GM23248 (cell line): Measurements from ENCODE around the gene SPCS3. TPM values are rescaled to one million over a fixed set of nuclear protein-coding genes. Genes with fewer than 3 reads are reported as not detected.
"Not testable (repeated sequence)": the region's sequence is repeated elsewhere in the genome, so short reads cannot be mapped to it uniquely, and the experiment has no call there.

ENCODE experiments used
- DNase-seq: peaks from one replicate; pipeline ENCODE4 v3.0.0-alpha.2; 2015
- H2AFZ ChIP-seq: fragments of 200-600 bp; sonication (generic); 2 replicates; pipeline ENCODE4 v1.6.1; 2016; ENCODE audit warnings: antibody characterized with exemption
- H3F3A ChIP-seq: fragments of 200-600 bp; sonication (generic); 2 replicates; pipeline ENCODE4 v1.6.1; 2016; ENCODE audit warnings: mild to moderate bottlenecking, antibody characterized with exemption, mixed run types; ENCODE audit not compliant: insufficient read depth
- H3K27ac ChIP-seq: fragments of 200-600 bp; sonication (generic); 2 replicates; pipeline ENCODE4 v1.5.1; 2016; ENCODE audit warnings: mild to moderate bottlenecking
- H3K27me3 ChIP-seq: fragments of 200-600 bp; sonication (generic); replicated peaks from 2 replicates; pipeline ENCODE4 v1.6.1; 2016; ENCODE audit warnings: mild to moderate bottlenecking; ENCODE audit not compliant: insufficient read depth
- H3K36me3 ChIP-seq: fragments of 200-600 bp; sonication (generic); 2 replicates; pipeline ENCODE4 v1.6.1; 2016; ENCODE audit warnings: low read depth, mild to moderate bottlenecking
- H3K4me1 ChIP-seq: fragments of 200-600 bp; sonication (generic); 2 replicates; pipeline ENCODE4 v1.6.1; 2016; ENCODE audit warnings: mild to moderate bottlenecking; ENCODE audit not compliant: insufficient read depth
- H3K4me2 ChIP-seq: fragments of 200-600 bp; sonication (generic); one replicate; pipeline ENCODE4 v1.6.1; 2016; ENCODE audit warnings: mild to moderate bottlenecking; ENCODE audit not compliant: unreplicated experiment
- H3K4me3 ChIP-seq: fragments of 200-600 bp; sonication (generic); 2 replicates; pipeline ENCODE4 v1.5.1; 2016; ENCODE audit warnings: mild to moderate bottlenecking
- H3K79me2 ChIP-seq: fragments of 200-600 bp; sonication (generic); 2 replicates; pipeline ENCODE4 v1.6.1; 2016; ENCODE audit warnings: mild to moderate bottlenecking; ENCODE audit not compliant: insufficient read depth
- H3K9ac ChIP-seq: fragments of 200-600 bp; sonication (generic); 2 replicates; pipeline ENCODE4 v1.6.1; 2016; ENCODE audit warnings: mild to moderate bottlenecking
- H3K9me2 ChIP-seq: fragments of 200-600 bp; sonication (generic); 2 replicates; pipeline ENCODE4 v1.6.1; 2016; ENCODE audit warnings: mixed run types, mild to moderate bottlenecking, moderate library complexity; ENCODE audit not compliant: insufficient read depth
- H3K9me3 ChIP-seq: fragments of 200-600 bp; sonication (generic); one replicate; pipeline ENCODE4 v1.6.1; 2017; ENCODE audit warnings: low read depth
- H4K20me1 ChIP-seq: fragments of 200-600 bp; sonication (generic); 2 replicates; pipeline ENCODE4 v1.6.0; 2016; ENCODE audit not compliant: insufficient read depth
- EZH2 ChIP-seq: fragments of 200-600 bp; sonication (generic); IDR thresholded peaks from 2 replicates; pipeline ENCODE4 v1.6.1; 2018; ENCODE audit warnings: antibody characterized with exemption, mild to moderate bottlenecking; ENCODE audit not compliant: insufficient read depth, poor library complexity, severe bottlenecking
- EZH2phosphoT487 ChIP-seq: fragments of 200-600 bp; sonication (generic); IDR thresholded peaks from 2 replicates; pipeline ENCODE4 v1.6.1; 2018; ENCODE audit warnings: antibody characterized with exemption, moderate library complexity, mild to moderate bottlenecking, low read depth; ENCODE audit not compliant: insufficient read depth
- WGBS, 2 experiments: methylation state at CpG; one replicate each; pipeline ENCODE4 v1.1.6; 2015 to 2017; ENCODE audit warnings: low lambda C conversion rate in 2 of 2, low coverage in 1 of 2; ENCODE audit errors: missing lambda C conversion rate in 2 of 2; 5-methylcytosine and 5-hydroxymethylcytosine counted together
- in situ Hi-C: fragments of 300-500 bp; cut with MboI; formaldehyde crosslinking; loops from 2 replicates; pipeline ENCODE4 v1.15.0; 2020
- polyA plus RNA-seq: library from polyadenylated mRNA; unstranded; fragments of >200 nt; fragmentation: Nextera tagmentation; extraction: Ambion mirVana; gene quantifications from 2 replicates; pipeline ENCODE4 v1.2.1, GENCODE V29; 2016
- total RNA-seq: library from RNA; depleted of rRNA; stranded (reverse); fragments of >200 nt; shearing (Covaris generic); gene quantifications from 2 replicates; pipeline ENCODE4 v1.2.3, GENCODE V29; 2014

The SPCS3 gene
- total and polyA plus RNA-seq, 2 experiments from 2014 or later = 84.4 to 108 TPM

DNA sequence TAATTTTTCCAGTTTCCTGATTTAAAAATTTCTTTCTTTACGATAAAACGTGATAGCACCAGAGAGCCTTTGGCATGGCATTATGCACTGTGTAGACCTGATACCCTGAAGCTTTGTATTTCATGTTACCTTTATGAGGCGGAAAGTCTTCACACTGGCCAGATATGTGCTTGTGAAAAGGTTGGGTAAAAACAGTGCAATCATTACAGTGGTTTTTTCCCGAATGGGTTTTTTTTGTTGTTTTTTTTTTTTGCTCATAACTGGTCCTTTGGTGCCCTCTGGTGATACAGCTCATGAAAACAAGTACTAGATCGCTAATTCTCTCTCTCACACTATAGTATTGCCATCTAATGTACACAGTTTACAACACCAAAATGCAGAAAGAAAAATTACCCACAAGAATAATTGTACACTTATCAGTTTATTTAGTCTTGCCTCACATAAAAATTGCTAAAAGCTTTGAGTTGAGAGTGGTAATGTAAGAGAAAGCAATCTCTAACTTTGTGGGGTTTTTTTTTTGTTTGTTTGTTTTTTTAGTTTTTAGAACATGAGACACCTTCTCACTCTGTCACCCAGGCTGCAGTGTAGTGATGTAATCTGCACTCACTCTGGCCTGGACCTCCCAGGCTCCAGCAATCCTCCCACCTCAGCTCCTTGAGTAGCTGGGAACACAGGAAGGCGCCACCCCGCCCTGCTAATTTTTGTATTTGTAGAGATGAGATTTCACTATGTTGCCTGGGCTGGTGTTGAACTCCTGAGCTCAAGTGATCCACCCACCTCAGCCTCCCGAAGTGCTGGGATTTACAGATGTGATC, 21.3 kb downstream of the SPCS3 start:
- Histone ChIP-seq H4K20me1 (no peaks in the 10 kb centered on the region), H3K4me1 (peaks cover 19% of the 10 kb centered on the region), H3K4me3 (peak overlapping the region; percentile 34), H3K36me3 (no peaks in the 10 kb centered on the region), H3K4me2 (peak overlapping the region; percentile 46), H3K27ac (0 out of 2 replicates have a peak overlapping the region, but pooled peaks have one; percentile 8), H3K9me2 (no peaks in the 10 kb centered on the region), H3K79me2 (peaks cover 23% of the 10 kb centered on the region), H3K9ac (peak overlapping the region; percentile 23), H3K9me3 (no peaks in the 10 kb centered on the region), H3K27me3 (no peaks in the 10 kb centered on the region), H3F3A (peaks cover 41% of the 10 kb centered on the region), H2AFZ (peak overlapping the region; percentile 36)
- in situ Hi-C loops = no loop called here
- DNase-seq = peak; percentile 72
- WGBS, 2 experiments = 32 to 37% methylated on average over 8 of the region's 8 CpGs
- TF ChIP-seq EZH2 (no peak), EZH2phosphoT487 (no peak)

DNA sequence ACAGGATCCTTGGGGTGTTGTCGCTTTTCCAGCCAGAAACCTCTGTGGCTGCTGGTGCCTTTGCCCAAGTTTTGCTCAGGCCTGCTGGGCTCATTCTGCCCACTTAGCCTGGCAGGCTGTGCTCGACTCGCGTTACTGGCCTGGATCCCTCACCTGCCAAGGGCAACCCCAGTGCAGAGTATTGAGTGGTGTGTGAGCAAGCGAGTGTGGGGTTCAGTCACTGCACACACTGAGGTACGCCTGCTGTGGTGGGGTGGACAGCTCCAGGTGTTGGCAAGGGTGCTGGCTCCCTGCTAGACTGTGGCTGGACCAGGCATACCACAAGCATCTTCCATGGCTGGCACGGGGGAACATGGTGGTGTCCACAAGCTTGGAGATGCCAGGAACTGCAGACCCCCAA, 22.6 kb downstream of the SPCS3 start:
- no peaks in the 10 kb centered on the region for H3K27me3 ChIP-seq
- no peak overlapping the region for H2AFZ ChIP-seq
- no peak overlapping the region for H3K4me2 ChIP-seq
- peaks cover 10% of the 10 kb centered on the region; the same call in 1 of the 2 replicates for H3K79me2 ChIP-seq
- H3K4me3 ChIP-seq = no peak overlapping the region
- no peak overlapping the region for H3K9ac ChIP-seq
- H3K27ac ChIP-seq = no peak overlapping the region
- no peaks in the 10 kb centered on the region for H3K9me2 ChIP-seq
- WGBS, 2 experiments = 95% methylated on average over 6 to 7 of the region's 7 CpGs
- no peaks in the 10 kb centered on the region for H3K9me3 ChIP-seq
- H3K4me1 ChIP-seq = peaks cover 19% of the 10 kb centered on the region
- DNase-seq = no peak
- peaks cover 40% of the 10 kb centered on the region for H3F3A ChIP-seq
- H4K20me1 ChIP-seq = no peaks in the 10 kb centered on the region
- no peaks in the 10 kb centered on the region for H3K36me3 ChIP-seq
- no peak for TF ChIP-seq EZH2phosphoT487
- no peak for TF ChIP-seq EZH2
- in situ Hi-C loops = no loop called here

DNA sequence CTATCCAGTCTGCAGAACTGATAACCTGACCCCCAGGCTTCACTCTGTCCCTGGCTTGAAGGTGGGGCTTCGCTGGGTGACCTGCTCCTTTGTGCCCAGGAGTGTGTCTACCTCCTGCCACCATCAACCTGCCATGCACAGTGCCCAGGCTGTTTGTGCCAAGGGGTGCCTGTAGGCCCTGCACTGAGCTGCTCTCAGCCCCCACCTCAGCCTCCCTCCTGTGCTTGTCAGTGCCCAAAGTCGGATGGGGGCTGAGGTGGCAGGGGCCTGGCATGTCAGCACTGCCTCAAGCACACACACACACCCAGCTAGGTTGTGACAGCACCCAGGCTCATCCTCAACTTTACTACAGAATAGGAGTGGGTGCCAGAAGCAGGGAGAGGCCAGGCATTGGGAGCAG, 23.5 kb downstream of the SPCS3 start:
- Histone ChIP-seq H3K27ac (no peak overlapping the region), H3K4me3 (no peak overlapping the region), H2AFZ (no peak overlapping the region), H3K9me3 (no peaks in the 10 kb centered on the region), H3K4me2 (no peak overlapping the region), H3F3A (peaks cover 32% of the 10 kb centered on the region), H3K9me2 (no peaks in the 10 kb centered on the region), H3K79me2 (peaks cover 6% of the 10 kb centered on the region; the same call in 1 of the 2 replicates), H3K9ac (no peak overlapping the region), H3K4me1 (peaks cover 19% of the 10 kb centered on the region), H4K20me1 (no peaks in the 10 kb centered on the region), H3K36me3 (no peaks in the 10 kb centered on the region), H3K27me3 (no peaks in the 10 kb centered on the region)
- no peak for DNase-seq
- no peak for TF ChIP-seq EZH2phosphoT487
- TF ChIP-seq EZH2 = no peak
- 96 to 100% methylated on average over 2 of the region's 2 CpGs for whole genome bisulfite sequencing, 2 experiments
- in situ Hi-C loops = no loop called here

DNA sequence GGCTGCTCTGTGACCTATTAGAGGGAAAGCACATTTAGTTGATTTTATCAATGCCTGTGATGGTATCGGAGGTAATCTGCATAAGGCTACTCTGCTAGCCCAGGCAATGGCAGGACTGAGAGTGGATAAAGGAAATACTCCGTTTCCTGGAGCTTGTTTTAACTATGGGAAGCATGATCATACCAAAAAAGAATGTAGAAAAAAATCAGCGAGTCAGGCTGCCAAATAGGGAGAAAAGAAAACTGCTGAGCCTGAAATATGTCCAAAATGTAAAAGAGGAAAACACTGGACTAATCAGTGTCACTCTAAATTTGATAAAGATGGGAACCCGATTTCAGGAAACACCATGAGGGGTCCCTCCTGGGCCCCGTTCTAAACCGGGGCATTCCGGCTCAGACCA, 25.6 kb downstream of the SPCS3 start:
- H3K4me1 ChIP-seq, H3K27ac ChIP-seq, H3K36me3 ChIP-seq, H3K27me3 ChIP-seq, H3K79me2 ChIP-seq, H3K9me3 ChIP-seq, in situ Hi-C loops, H3K9me2 ChIP-seq, H4K20me1 ChIP-seq: not testable (repeated sequence)
- peak overlapping the region; percentile 33 for H3K4me3 ChIP-seq
- H3F3A ChIP-seq = peaks cover 11% of the 10 kb centered on the region
- DNase-seq = peak; percentile 43
- H3K4me2 ChIP-seq = peak overlapping the region; percentile 46
- peak overlapping the region; percentile 2; the same call in 1 of the 2 replicates for H3K9ac ChIP-seq
- H2AFZ ChIP-seq = peak overlapping the region; percentile 55
- WGBS, 2 experiments = 3 to 8% methylated on average over 7 of the region's 7 CpGs

DNA sequence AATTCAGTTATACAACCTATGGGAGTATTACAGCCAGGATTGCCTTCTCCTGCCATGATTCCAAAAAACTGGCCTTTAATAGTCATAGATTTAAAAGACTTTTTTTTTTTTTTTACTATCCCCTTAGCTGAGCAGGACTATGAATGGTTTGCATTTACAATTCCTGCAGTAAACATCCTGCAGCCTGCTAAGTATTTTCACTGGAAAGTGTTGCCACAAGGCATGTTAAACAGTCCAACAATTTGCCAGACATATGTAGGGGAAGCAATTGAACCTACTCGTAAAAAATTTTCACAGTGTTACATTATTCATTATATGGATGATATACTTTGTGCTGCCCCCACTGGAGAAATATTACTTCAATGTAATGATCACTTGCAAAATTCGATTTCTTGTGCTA, 27.1 kb downstream of the SPCS3 start:
- H3K4me2 ChIP-seq, DNase-seq, H3K9me3 ChIP-seq, H3K27ac ChIP-seq, H3F3A ChIP-seq, H3K4me1 ChIP-seq, H3K36me3 ChIP-seq, H3K4me3 ChIP-seq, H3K9me2 ChIP-seq, H3K27me3 ChIP-seq, in situ Hi-C loops, H4K20me1 ChIP-seq, H2AFZ ChIP-seq, H3K9ac ChIP-seq, H3K79me2 ChIP-seq: not testable (repeated sequence)
- WGBS, 2 experiments = 73 to 76% methylated on average over 2 of the region's 2 CpGs
